SK-N-SH treated with all-trans-retinoic acid at 6 μM for 48 hours (cell line): Measurements from ENCODE around the gene CADM2.

ENCODE experiments used
- ARNTL ChIP-seq: fragments of 450-650 bp; formaldehyde crosslinking; IDR thresholded peaks from 2 replicates; pipeline ENCODE4 v1.5.0; 2020; ENCODE audit warnings: low read depth, mild to moderate bottlenecking, moderate library complexity, borderline replicate concordance
- CREB5 ChIP-seq: fragments of 250-450 bp; sonication (Bioruptor Pico); IDR thresholded peaks from 2 replicates; pipeline ENCODE4 v1.5.1; 2020; ENCODE audit warnings: low read depth, mild to moderate bottlenecking, moderate library complexity
- PATZ1 ChIP-seq: fragments of 250-450 bp; sonication (Bioruptor Pico); IDR thresholded peaks from 2 replicates; pipeline ENCODE4 v1.8.0; 2020; ENCODE audit warnings: mild to moderate bottlenecking, moderate library complexity, borderline replicate concordance
- PPARA ChIP-seq: fragments of 250-450 bp; sonication (Bioruptor Pico); IDR thresholded peaks from 2 replicates; pipeline ENCODE4 v1.5.0; 2020; ENCODE audit warnings: mild to moderate bottlenecking, borderline replicate concordance
- RARB ChIP-seq: fragments of 250-450 bp; sonication (Bioruptor Pico); IDR thresholded peaks from 2 replicates; pipeline ENCODE4 v1.8.0; 2021; ENCODE audit warnings: mild to moderate bottlenecking, moderate library complexity
- SNAI2 ChIP-seq: fragments of 250-450 bp; sonication (Bioruptor Pico); IDR thresholded peaks from 2 replicates; pipeline ENCODE4 v1.5.0; 2020; ENCODE audit warnings: mild to moderate bottlenecking, moderate library complexity
- ZFP30 ChIP-seq: fragments of 450-650 bp; formaldehyde crosslinking; IDR thresholded peaks from 2 replicates; pipeline ENCODE4 v1.5.0; 2022; ENCODE audit warnings: mild to moderate bottlenecking, moderate library complexity
- ZNF565 ChIP-seq: fragments of 450-650 bp; formaldehyde crosslinking; conservative IDR thresholded peaks from 2 replicates; pipeline ENCODE4 v1.5.0; 2020; ENCODE audit warnings: low read depth, mild to moderate bottlenecking, moderate library complexity
- ZNF8 ChIP-seq: fragments of 450-650 bp; formaldehyde crosslinking; IDR thresholded peaks from 2 replicates; pipeline ENCODE4 v1.5.0; 2020; ENCODE audit warnings: mild to moderate bottlenecking, moderate library complexity
- TF ChIP-seq, protein P1 (sequence below): fragments of 250-450 bp; sonication (Bioruptor Pico); IDR thresholded peaks from 2 replicates; pipeline ENCODE4 v1.5.0; 2020; ENCODE audit warnings: mild to moderate bottlenecking, moderate library complexity

GRCh38 chr3:84959470-84960271 lies 882 bp downstream of the CADM2 start:
- TF ChIP-seq ZNF8 (CRISPR knock-in tag) (no peak), SNAI2 (CRISPR knock-in tag) (no peak), ZFP30 (CRISPR knock-in tag) (no peak), ZNF565 (CRISPR knock-in tag) (no peak), PPARA (CRISPR knock-in tag) (no peak), PATZ1 (no peak), RARB (CRISPR knock-in tag) (no peak), CREB5 (CRISPR knock-in tag) (no peak), ARNTL (CRISPR knock-in tag) (no peak)
- TF ChIP-seq, protein P1, sequence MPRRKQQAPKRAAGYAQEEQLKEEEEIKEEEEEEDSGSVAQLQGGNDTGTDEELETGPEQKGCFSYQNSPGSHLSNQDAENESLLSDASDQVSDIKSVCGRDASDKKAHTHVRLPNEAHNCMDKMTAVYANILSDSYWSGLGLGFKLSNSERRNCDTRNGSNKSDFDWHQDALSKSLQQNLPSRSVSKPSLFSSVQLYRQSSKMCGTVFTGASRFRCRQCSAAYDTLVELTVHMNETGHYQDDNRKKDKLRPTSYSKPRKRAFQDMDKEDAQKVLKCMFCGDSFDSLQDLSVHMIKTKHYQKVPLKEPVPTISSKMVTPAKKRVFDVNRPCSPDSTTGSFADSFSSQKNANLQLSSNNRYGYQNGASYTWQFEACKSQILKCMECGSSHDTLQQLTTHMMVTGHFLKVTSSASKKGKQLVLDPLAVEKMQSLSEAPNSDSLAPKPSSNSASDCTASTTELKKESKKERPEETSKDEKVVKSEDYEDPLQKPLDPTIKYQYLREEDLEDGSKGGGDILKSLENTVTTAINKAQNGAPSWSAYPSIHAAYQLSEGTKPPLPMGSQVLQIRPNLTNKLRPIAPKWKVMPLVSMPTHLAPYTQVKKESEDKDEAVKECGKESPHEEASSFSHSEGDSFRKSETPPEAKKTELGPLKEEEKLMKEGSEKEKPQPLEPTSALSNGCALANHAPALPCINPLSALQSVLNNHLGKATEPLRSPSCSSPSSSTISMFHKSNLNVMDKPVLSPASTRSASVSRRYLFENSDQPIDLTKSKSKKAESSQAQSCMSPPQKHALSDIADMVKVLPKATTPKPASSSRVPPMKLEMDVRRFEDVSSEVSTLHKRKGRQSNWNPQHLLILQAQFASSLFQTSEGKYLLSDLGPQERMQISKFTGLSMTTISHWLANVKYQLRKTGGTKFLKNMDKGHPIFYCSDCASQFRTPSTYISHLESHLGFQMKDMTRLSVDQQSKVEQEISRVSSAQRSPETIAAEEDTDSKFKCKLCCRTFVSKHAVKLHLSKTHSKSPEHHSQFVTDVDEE (CRISPR knock-in tag) = no peak
